K562 (cell line): Measurements from ENCODE around the gene NAP1L4. TPM values are rescaled to one million over a fixed set of nuclear protein-coding genes. Genes with fewer than 3 reads are reported as not detected.

Experiments
- ATAC-seq: fragments of 200-7000 bp; cut with Tn5 transposase; 3 replicates; pipeline ENCODE4 v1.9.1; 2020; ENCODE audit warnings: moderate library complexity
- BruUV-seq: library from RNA; stranded (reverse); fragments of 400-500 nt; replicated peaks from 2 replicates; lab custom pipeline; 2021; lab: Mats Ljungman, UMichigan
- CTCF ChIA-PET: fragments of 300-600 bp; formaldehyde crosslinking; extraction: SDS; loops from one replicate; lab custom pipeline; 2021; ENCODE audit warnings: low intra/inter-chr PET ratio; lab: Yijun Ruan, JAX
- POLR2A ChIA-PET: fragments of 300-600, 350-650 bp; sonication (Branson Sonifier 250); formaldehyde crosslinking; extraction: SDS; loops from one replicate; lab custom pipeline; 2021; ENCODE audit warnings: antibody characterized with exemption, inconsistent platforms; lab: Yijun Ruan, JAX
- DNase-seq, 4 experiments: peaks; one replicate each; pipeline versions ENCODE4 v3.0.0 to v3.0.0-alpha.2; 2011 to 2018; ENCODE audit warnings: low spot score in 3 of 4, mixed read lengths in 3 of 4; ENCODE audit errors: extremely low read depth in 1 of 4
- FAIRE-seq: peaks from 2 replicates; lab custom pipeline; 2011; peaks lifted over from hg19 to GRCh38; lab: Jason Lieb, UNC
- H2AFZ ChIP-seq: 2 replicates; pipeline ENCODE4 v1.6.0; 2011; ENCODE audit warnings: low read depth, low read length, control low read depth, inconsistent platforms
- H3K27ac ChIP-seq: fragments of 200-600 bp; 3 replicates; pipeline ENCODE4 v1.8.0; 2011; ENCODE audit warnings: low read depth, mild to moderate bottlenecking, control low read depth, inconsistent platforms, low read length, moderate library complexity, mixed read lengths; ENCODE audit errors: extremely low read depth
- H3K27me3 ChIP-seq, 2 experiments: fragments of 300-600 bp in 1 of 2; 2 replicates in 1 of 2; 3 replicates in 1 of 2; pipeline versions ENCODE4 v1.6.0 to v1.8.0; 2011; ENCODE audit warnings: inconsistent platforms in 2 of 2, low read length in 2 of 2, mild to moderate bottlenecking in 1 of 2, mixed read lengths in 1 of 2, moderate library complexity in 1 of 2; ENCODE audit not compliant: control insufficient read depth in 2 of 2, insufficient read depth in 2 of 2
- H3K36me3 ChIP-seq: fragments of 300-600 bp; 3 replicates; pipeline ENCODE4 v1.8.0; 2011; ENCODE audit warnings: mild to moderate bottlenecking, low read length, inconsistent platforms; ENCODE audit not compliant: control insufficient read depth, insufficient read depth
- H3K4me1 ChIP-seq, 2 experiments: fragments of 200-600 bp in 1 of 2; replicated peaks in 1 of 2; 2 replicates in 1 of 2; 3 replicates in 1 of 2; pipeline versions ENCODE4 v1.5.1 to v1.8.0; 2011; ENCODE audit warnings: inconsistent platforms in 2 of 2, low read length in 2 of 2, mild to moderate bottlenecking in 1 of 2, mixed read lengths in 1 of 2, moderate library complexity in 1 of 2; ENCODE audit not compliant: control insufficient read depth in 2 of 2, insufficient read depth in 2 of 2
- H3K4me2 ChIP-seq: 2 replicates; pipeline ENCODE4 v1.6.1; 2011; ENCODE audit warnings: low read length, control low read depth, inconsistent platforms, mixed read lengths; ENCODE audit not compliant: insufficient read depth
- H3K4me3 ChIP-seq: fragments of 200-600 bp; sonication (generic), shearing (Covaris generic); 2 replicates; pipeline ENCODE4 v1.5.1; 2016; ENCODE audit warnings: control low read depth, inconsistent platforms
- H3K79me2 ChIP-seq: fragments of 200-600 bp; 3 replicates; pipeline ENCODE4 v1.8.0; 2011; ENCODE audit warnings: low read length, inconsistent platforms; ENCODE audit not compliant: control insufficient read depth, insufficient read depth
- H3K9ac ChIP-seq, 2 experiments: 2 replicates each; pipeline versions ENCODE4 v1.6.0 to v1.6.1; 2011; ENCODE audit warnings: low read depth in 2 of 2, low read length in 2 of 2, control low read depth in 1 of 2, inconsistent platforms in 1 of 2, mild to moderate bottlenecking in 1 of 2, mixed read lengths in 1 of 2; ENCODE audit not compliant: insufficient read depth in 1 of 2
- H3K9me1 ChIP-seq: one replicate; pipeline ENCODE4 v1.6.0; 2011; ENCODE audit warnings: inconsistent platforms, mild to moderate bottlenecking, low read length, moderate library complexity; ENCODE audit not compliant: control insufficient read depth, insufficient read depth
- H3K9me3 ChIP-seq: replicated peaks from 2 replicates; pipeline ENCODE4 v1.5.1; 2011; ENCODE audit warnings: low read depth, low read length, inconsistent platforms; ENCODE audit not compliant: control insufficient read depth, insufficient read depth
- H4K20me1 ChIP-seq: replicated peaks from 2 replicates; pipeline ENCODE4 v1.6.1; 2011; ENCODE audit warnings: low read length, inconsistent platforms, mixed read lengths; ENCODE audit not compliant: control insufficient read depth, insufficient read depth
- POLR2G ChIP-seq: fragments of 200-400 bp; formaldehyde crosslinking; IDR thresholded peaks from 2 replicates; pipeline ENCODE4 v1.6.1; 2017; ENCODE audit warnings: low read depth, mild to moderate bottlenecking, antibody characterized with exemption, low read length, moderate library complexity
- RAD51 ChIP-seq: fragments of 450-650 bp; IDR thresholded peaks from 2 replicates; pipeline ENCODE4 v1.7.1; 2016; ENCODE audit warnings: low read depth, mild to moderate bottlenecking, borderline replicate concordance
- RBM22 ChIP-seq: fragments of 200-400 bp; formaldehyde crosslinking; IDR thresholded peaks from 2 replicates; pipeline ENCODE4 v1.6.1; 2018; ENCODE audit warnings: low read length, low read depth; ENCODE audit not compliant: poor library complexity, severe bottlenecking
- RBM39 ChIP-seq: fragments of 200-400 bp; formaldehyde crosslinking; optimal IDR thresholded peaks from 2 replicates; pipeline ENCODE3; 2018; ENCODE audit warnings: low read depth, low read length
- ZNF586 ChIP-seq: fragments of 450-650 bp; formaldehyde crosslinking; conservative IDR thresholded peaks from 2 replicates; pipeline ENCODE4 v1.4.0; 2020; ENCODE audit warnings: mild to moderate bottlenecking, moderate library complexity
- WGBS: fragments of 100-300 bp; shearing (Covaris generic); methylation state at CpG from one replicate; pipeline ENCODE4 v1.1.6; 2016; ENCODE audit warnings: low coverage, mixed read lengths; ENCODE audit not compliant: insufficient coverage; ENCODE audit errors: missing lambda C conversion rate; 5-methylcytosine and 5-hydroxymethylcytosine counted together
- in situ Hi-C: fragments of 300-500 bp; cut with MboI; formaldehyde crosslinking; loops from 4 replicates; pipeline ENCODE4 v1.15.0; 2018; ENCODE audit warnings: inconsistent platforms, mixed read lengths
- intact Hi-C: fragments of 100-400 bp; cut with micrococcal nuclease; formaldehyde crosslinking; loops from 2 replicates; pipeline ENCODE4 v1.14.2; 2022
- polyA plus RNA-seq, 8 experiments: library from polyadenylated mRNA; depleted of rRNA in 4 of 8; stranded (reverse) in 5 of 8; unstranded in 3 of 8; fragments of >200 nt; fragmentation: Nextera tagmentation in 2 of 8; fragmentation: Illumina TruSeq in 1 of 8; extraction: Ambion mirVana in 2 of 8; extraction: Trizol in 1 of 8; gene quantifications; 2 replicates each; pipeline versions ENCODE4 v1.2.1 to v1.2.3, GENCODE V29; 2011 to 2014; ENCODE audit warnings: inconsistent platforms in 1 of 8, missing spikeins in 1 of 8
- total RNA-seq, 7 experiments: library from RNA; depleted of rRNA in 6 of 7; stranded (reverse); fragments of >200 nt in 6 of 7; fragmentation: Illumina TruSeq in 2 of 7; extraction: Trizol in 2 of 7; gene quantifications; 2 replicates each; pipeline versions ENCODE4 v1.2.1 to v1.2.3, GENCODE V29; 2011 to 2021; ENCODE audit warnings: low replicate concordance in 1 of 7

NAP1L4 gene
- total and polyA plus RNA-seq, 9 of the 15 experiments (the other 6 are each of a cell fraction or from before 2014, with no cell fraction given) = 34.1 to 237 (median 179) TPM

DNA sequence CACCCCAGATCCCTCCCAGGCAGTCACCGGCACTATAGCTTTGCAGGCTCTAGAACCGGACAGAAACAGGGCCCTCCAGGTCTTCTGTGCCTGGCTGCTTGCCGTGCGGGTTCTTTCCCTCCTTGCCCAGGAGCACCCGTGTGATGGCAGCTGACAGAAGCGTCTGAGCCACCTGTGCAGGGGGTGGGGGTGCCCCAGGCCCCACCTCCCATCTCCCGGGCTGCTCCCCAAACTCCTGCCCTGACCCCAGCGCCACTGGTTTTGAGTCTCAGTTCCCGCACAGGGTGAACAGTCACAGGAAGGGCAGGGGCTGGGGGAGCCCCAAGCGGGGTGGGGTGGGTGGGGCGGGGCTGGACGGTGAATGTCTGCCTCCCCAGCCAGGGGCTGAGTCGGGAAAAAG is 49.7 kb downstream of the NAP1L4 start:
- BruUV-seq = no TSS peak
- ChIA-PET CTCF (no interaction called here), POLR2A (interaction anchor here (0.6 to 4.4 kb wide), 12 partner anchors 8 to 251 kb away, joined by 3 to 33 read pairs (median 4); partner anchors contain the start of genes NAP1L4 and PHLDA2)
- Histone ChIP-seq H3K36me3 (peaks cover 42% of the 10 kb centered on the region), H2AFZ (no peak overlapping the region), H3K4me1 (peaks cover 0 to 32% of the 10 kb centered on the region in 2 experiments; a peak in 2 of 5 replicates), H4K20me1 (peaks cover 6% of the 10 kb centered on the region; the same call in 1 of the 2 replicates), H3K9ac (no peak overlapping the region), H3K27ac (no peak overlapping the region), H3K4me2 (no peak overlapping the region), H3K4me3 (no peak overlapping the region), H3K27me3 (no peaks in the 10 kb centered on the region), H3K9me3 (peaks cover 8% of the 10 kb centered on the region), H3K9me1 (no peaks in the 10 kb centered on the region), H3K79me2 (no peaks in the 10 kb centered on the region)
- DNase-seq (no peak), FAIRE-seq (no peak), ATAC-seq (peak; percentile 28)
- in situ Hi-C loops (no loop called here), intact Hi-C loops (no loop called here)
- 87% methylated on average over 3 of the region's 13 CpGs for WGBS
- TF ChIP-seq RBM39 = no peak
- peak; percentile 64 for TF ChIP-seq RBM22
- peak; percentile 56; the same call in 1 of the 2 replicates for TF ChIP-seq POLR2G
- no peak for TF ChIP-seq ZNF586 (CRISPR knock-in tag)
- no peak for TF ChIP-seq RAD51
